ENCODE measurements around the gene SPATA21. TPM values are rescaled to one million over a fixed set of nuclear protein-coding genes. Genes with fewer than 3 reads are reported as not detected.

SPATA21 gene
- total and polyA plus RNA-seq, 2 donors (not counting 3 experiments of a cell fraction or from before 2014, with no cell fraction given): not detected

DNA sequence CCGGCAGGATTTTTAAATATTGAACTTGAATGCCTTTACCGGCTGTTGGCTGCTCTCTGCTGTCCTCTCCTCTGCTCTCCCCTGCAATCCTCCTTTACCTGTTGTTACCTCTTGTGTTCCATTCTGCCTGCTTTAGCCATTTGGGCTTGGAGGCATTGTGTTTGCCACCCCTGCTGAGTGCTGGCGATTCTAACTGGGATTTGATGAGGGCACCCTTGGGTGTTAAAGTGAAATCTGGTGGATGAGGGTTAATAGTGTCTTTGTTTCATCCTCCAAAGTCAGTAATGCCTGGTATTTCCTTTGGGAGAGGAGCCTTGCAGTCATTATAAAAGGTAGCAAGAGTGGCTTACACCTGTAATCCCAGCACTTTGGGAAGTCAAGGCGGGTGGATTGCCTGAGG is 60.3 kb downstream of the SPATA21 start:
- Histone ChIP-seq H2AFZ (ENCODE audit: low read depth, low read length) (no peak overlapping the region), H3K4me1 (ENCODE audit: control insufficient read depth, extremely low read depth, insufficient read depth, low read length) (peaks cover 53% of the 10 kb centered on the region), H3K9me1 (replicated peaks; ENCODE audit: control insufficient read depth, extremely low read depth, insufficient read depth, low read length) (no peaks in the 10 kb centered on the region), H3K4me2 (ENCODE audit: insufficient read depth, low read length) (no peak overlapping the region), H3K4me3 (replicated peaks in 1 of 3; ENCODE audit: insufficient read depth in 1 of 3, low read depth in 1 of 3, low read length in 3 of 3) (no peak overlapping the region), H3K36me3 (ENCODE audit: control insufficient read depth in 2 of 2, extremely low read depth in 1 of 2, insufficient read depth in 2 of 2, low read length in 2 of 2) (no peaks in the 10 kb centered on the region), H3K27ac (ENCODE audit: insufficient read depth, low read depth, low read length) (peak overlapping the region; percentile 17), H3K9ac (replicated peaks; ENCODE audit: extremely low read depth, insufficient read depth, low read length) (no peak overlapping the region), H3K9me3 (replicated peaks; ENCODE audit: control insufficient read depth, insufficient read depth, low read length) (no peaks in the 10 kb centered on the region), H4K20me1 (replicated peaks; ENCODE audit: control insufficient read depth, extremely low read depth, insufficient read depth, low read length) (no peaks in the 10 kb centered on the region), H3K27me3 (ENCODE audit: control insufficient read depth in 2 of 2, insufficient read depth in 2 of 2, low read length in 2 of 2) (no peaks in the 10 kb centered on the region), H3K79me2 (ENCODE audit: control insufficient read depth, insufficient read depth, low read length) (peaks cover 98% of the 10 kb centered on the region)
- TF ChIP-seq FOS (IDR thresholded peaks at IDR 0.05; ENCODE audit: borderline replicate concordance, insufficient read depth, low read length): no peak
- no peak for TF ChIP-seq MYC (IDR thresholded peaks at IDR 0.05; ENCODE audit: low read depth, low read length)
- TF ChIP-seq GATA2 (IDR thresholded peaks at IDR 0.05; ENCODE audit: insufficient read depth, insufficient read length, low read depth, low read length): no peak
- no peak for TF ChIP-seq POLR2AphosphoS5 (IDR thresholded peaks at IDR 0.05; ENCODE audit: insufficient read depth, low read depth, low read length)
- TF ChIP-seq, protein P1, sequence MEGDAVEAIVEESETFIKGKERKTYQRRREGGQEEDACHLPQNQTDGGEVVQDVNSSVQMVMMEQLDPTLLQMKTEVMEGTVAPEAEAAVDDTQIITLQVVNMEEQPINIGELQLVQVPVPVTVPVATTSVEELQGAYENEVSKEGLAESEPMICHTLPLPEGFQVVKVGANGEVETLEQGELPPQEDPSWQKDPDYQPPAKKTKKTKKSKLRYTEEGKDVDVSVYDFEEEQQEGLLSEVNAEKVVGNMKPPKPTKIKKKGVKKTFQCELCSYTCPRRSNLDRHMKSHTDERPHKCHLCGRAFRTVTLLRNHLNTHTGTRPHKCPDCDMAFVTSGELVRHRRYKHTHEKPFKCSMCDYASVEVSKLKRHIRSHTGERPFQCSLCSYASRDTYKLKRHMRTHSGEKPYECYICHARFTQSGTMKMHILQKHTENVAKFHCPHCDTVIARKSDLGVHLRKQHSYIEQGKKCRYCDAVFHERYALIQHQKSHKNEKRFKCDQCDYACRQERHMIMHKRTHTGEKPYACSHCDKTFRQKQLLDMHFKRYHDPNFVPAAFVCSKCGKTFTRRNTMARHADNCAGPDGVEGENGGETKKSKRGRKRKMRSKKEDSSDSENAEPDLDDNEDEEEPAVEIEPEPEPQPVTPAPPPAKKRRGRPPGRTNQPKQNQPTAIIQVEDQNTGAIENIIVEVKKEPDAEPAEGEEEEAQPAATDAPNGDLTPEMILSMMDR (IDR thresholded peaks at IDR 0.05; ENCODE audit: extremely low read depth in 1 of 2, insufficient read depth in 1 of 2, low read depth in 1 of 2, low read length in 2 of 2): no peak
- TF ChIP-seq MAX (IDR thresholded peaks at IDR 0.05; ENCODE audit: insufficient read depth, insufficient read length): no peak
- TF ChIP-seq JUN (IDR thresholded peaks at IDR 0.05; ENCODE audit: borderline replicate concordance, insufficient read depth, insufficient read length, low read depth): no peak
- TF ChIP-seq EZH2 (IDR thresholded peaks at IDR 0.05; ENCODE audit: borderline replicate concordance, low read depth, low read length, severe bottlenecking): no peak
- no peak for TF ChIP-seq POLR2A (IDR thresholded peaks at IDR 0.05; ENCODE audit: low read depth, low read length)
- DNase-seq (ENCODE audit: low read depth, low spot score) (no peak), FAIRE-seq (no peak)
- POLR2A ChIA-PET: no interaction called here
- dilution Hi-C loops (cut with MboI; ENCODE audit: extremely low pct_ligation_motif_present, low sequenced_read_pairs) (no loop called here), intact Hi-C loops (cut with micrococcal nuclease) (loop anchor here (1.0 kb wide), 1 partner anchor 7 kb away; no protein-coding TSS in a partner anchor)
- CTCF ChIA-PET: interaction anchor here (1.8 to 1.9 kb wide), 2 partner anchors 14 to 17 kb away, joined by 6 to 10 read pairs; no protein-coding TSS in a partner anchor
- no TSS peak for BruUV-seq (replicated peaks)
